K562 (cell line): ENCODE data around the gene B3GALT4. TPM values are rescaled to one million over a fixed set of nuclear protein-coding genes. Genes with fewer than 3 reads are reported as not detected.

Experiments
- ADNP ChIP-seq: fragments of 200-800 bp; sonication (Bioruptor generic); IDR thresholded peaks from 2 replicates; pipeline ENCODE4 v1.6.1; 2016; ENCODE audit warnings: missing genetic modification characterization, missing compliant biosample characterization
- BMI1 ChIP-seq: fragments of 150-350 bp; IDR thresholded peaks from 2 replicates; pipeline ENCODE4 v1.6.1; 2014; ENCODE audit warnings: low read length
- CBX1 ChIP-seq: sonication (generic); IDR thresholded peaks from 2 replicates; pipeline ENCODE4 v1.6.1; 2016; ENCODE audit warnings: antibody characterized with exemption, low read depth, mild to moderate bottlenecking
- CBX5 ChIP-seq: IDR thresholded peaks from 2 replicates; pipeline ENCODE4 v1.6.1; 2014; ENCODE audit warnings: low read depth, borderline replicate concordance
- DACH1 ChIP-seq: fragments of 450-650 bp; IDR thresholded peaks from 2 replicates; pipeline ENCODE4 v1.6.1; 2018; ENCODE audit not compliant: partially characterized antibody
- DPF2 ChIP-seq: fragments of 450-650 bp; IDR thresholded peaks from 2 replicates; pipeline ENCODE4 v1.6.1; 2016
- GABPB2 ChIP-seq: fragments of 250-450 bp; sonication (Bioruptor Pico); conservative IDR thresholded peaks from 2 replicates; pipeline ENCODE4 v1.5.1; 2021; ENCODE audit warnings: mild to moderate bottlenecking
- KDM5B ChIP-seq: fragments of 200-600 bp; sonication (generic); IDR thresholded peaks from 2 replicates; pipeline ENCODE4 v1.6.1; 2012; ENCODE audit warnings: low read depth, mild to moderate bottlenecking, moderate library complexity, low read length, control low read depth, inconsistent platforms; ENCODE audit not compliant: insufficient replicate concordance
- KLF1 ChIP-seq: fragments of 450-650 bp; IDR thresholded peaks from 2 replicates; pipeline ENCODE4 v1.6.1; 2016; ENCODE audit warnings: missing genetic modification characterization, missing compliant biosample characterization
- NEUROD1 ChIP-seq: fragments of 150-350 bp; IDR thresholded peaks from 2 replicates; pipeline ENCODE4 v1.6.1; 2014; ENCODE audit warnings: borderline replicate concordance, low read length, low read depth; ENCODE audit not compliant: partially characterized antibody
- PTBP1 ChIP-seq: fragments of 200-400 bp; formaldehyde crosslinking; IDR thresholded peaks from 2 replicates; pipeline ENCODE4 v1.6.1; 2017; ENCODE audit warnings: low read depth, low read length
- PTRF ChIP-seq: fragments of 450-650 bp; IDR thresholded peaks from 2 replicates; pipeline ENCODE4 v1.6.1; 2016; ENCODE audit warnings: mild to moderate bottlenecking, missing genetic modification characterization, missing compliant biosample characterization
- RB1 ChIP-seq: fragments of 450-650 bp; IDR thresholded peaks from 2 replicates; pipeline ENCODE4 v1.6.1; 2017; ENCODE audit warnings: low read depth, mild to moderate bottlenecking
- SRSF3 ChIP-seq: fragments of 200-400 bp; formaldehyde crosslinking; IDR thresholded peaks from 2 replicates; pipeline ENCODE4 v1.6.1; 2016; ENCODE audit warnings: mild to moderate bottlenecking, low read length, moderate library complexity; ENCODE audit not compliant: insufficient read depth
- TAF15 ChIP-seq: fragments of 200-400 bp; formaldehyde crosslinking; IDR thresholded peaks from 2 replicates; pipeline ENCODE4 v1.6.1; 2017; ENCODE audit warnings: mild to moderate bottlenecking, low read depth, low read length, moderate library complexity
- TCF7 ChIP-seq: sonication (generic); IDR thresholded peaks from 2 replicates; pipeline ENCODE4 v1.6.1; 2016; ENCODE audit warnings: antibody characterized with exemption, borderline replicate concordance
- TEAD4 ChIP-seq, 2 experiments: sonication (generic) in 1 of 2; formaldehyde crosslinking in 1 of 2; IDR thresholded peaks; 2 replicates each; pipeline versions ENCODE4 v1.6.1 to v1.8.0; 2012 to 2022; ENCODE audit warnings: borderline replicate concordance in 1 of 2, inconsistent platforms in 1 of 2, low read length in 1 of 2, mild to moderate bottlenecking in 1 of 2, missing genetic modification reagents in 1 of 2
- TOE1 ChIP-seq, 2 experiments: fragments of 450-650 bp in 1 of 2; sonication (generic) in 1 of 2; formaldehyde crosslinking in 1 of 2; IDR thresholded peaks; 2 replicates each; pipeline versions ENCODE4 v1.7.1 to v1.8.0; 2016 to 2022; ENCODE audit warnings: borderline replicate concordance in 2 of 2, mild to moderate bottlenecking in 2 of 2, antibody characterized with exemption in 1 of 2, inconsistent platforms in 1 of 2, low read depth in 1 of 2, missing genetic modification reagents in 1 of 2, moderate library complexity in 1 of 2
- XRCC4 ChIP-seq: IDR thresholded peaks from one replicate; pipeline ENCODE4 v1.6.1; 2011; ENCODE audit not compliant: insufficient read depth, insufficient read length; ENCODE audit errors: extremely low read depth
- polyA plus RNA-seq, 8 experiments: library from polyadenylated mRNA; depleted of rRNA in 4 of 8; stranded (reverse) in 5 of 8; unstranded in 3 of 8; fragments of >200 nt; fragmentation: Nextera tagmentation in 2 of 8; fragmentation: Illumina TruSeq in 1 of 8; extraction: Ambion mirVana in 2 of 8; extraction: Trizol in 1 of 8; gene quantifications; 2 replicates each; pipeline versions ENCODE4 v1.2.1 to v1.2.3, GENCODE V29; 2011 to 2014; ENCODE audit warnings: inconsistent platforms in 1 of 8, missing spikeins in 1 of 8
- total RNA-seq, 7 experiments: library from RNA; depleted of rRNA in 6 of 7; stranded (reverse); fragments of >200 nt in 6 of 7; fragmentation: Illumina TruSeq in 2 of 7; extraction: Trizol in 2 of 7; gene quantifications; 2 replicates each; pipeline versions ENCODE4 v1.2.1 to v1.2.3, GENCODE V29; 2011 to 2021; ENCODE audit warnings: low replicate concordance in 1 of 7
- TF ChIP-seq, protein P1 (sequence below): sonication (generic); IDR thresholded peaks from 2 replicates; pipeline ENCODE4 v1.6.1; 2016
- TF ChIP-seq, protein P2 (sequence below): sonication (generic); formaldehyde crosslinking; IDR thresholded peaks from 2 replicates; pipeline ENCODE4 v1.8.1; 2023; ENCODE audit warnings: missing genetic modification reagents, mild to moderate bottlenecking, borderline replicate concordance
- TF ChIP-seq, protein P3 (sequence below): fragments of 450-650 bp; IDR thresholded peaks from 2 replicates; pipeline ENCODE4 v1.6.1; 2016; ENCODE audit warnings: mild to moderate bottlenecking

Gene B3GALT4
- total and polyA plus RNA-seq, 9 of the 15 experiments (the other 6 are each of a cell fraction or from before 2014, with no cell fraction given), result 0.11 to 1.3 (median 0.53) TPM; not detected in 1

DNA sequence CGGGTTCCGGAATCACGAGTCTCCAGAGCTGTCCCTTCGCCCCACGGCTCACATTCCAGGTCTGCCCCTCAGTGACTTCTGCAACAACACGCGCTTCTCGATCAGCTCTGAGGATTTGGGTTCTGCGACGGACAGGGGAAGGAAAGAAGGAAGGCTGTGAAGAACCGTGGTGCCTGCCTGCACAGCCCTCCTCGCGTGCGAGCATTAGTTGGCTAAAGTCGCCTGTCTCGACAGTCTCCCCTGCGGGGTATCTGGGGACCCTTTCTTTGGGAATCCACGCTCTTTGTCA is 28.3 kb upstream of the B3GALT4 start (continued):
- TF ChIP-seq KDM5B (no peak), GABPB2 (CRISPR knock-in tag) (no peak), BMI1 (no peak), TEAD4 (IDR thresholded peaks at IDR 0.05; ENCODE audit: low read length) (peak; percentile 30; the same call in 1 of the 2 replicates), TEAD4 (CRISPR knock-in tag; IDR thresholded peaks at IDR 0.05; ENCODE audit: borderline replicate concordance) (no peak), TOE1 (IDR thresholded peaks at IDR 0.05; ENCODE audit: borderline replicate concordance) (0 out of 2 replicates have a peak, but pooled peaks have one; percentile 25), TOE1 (CRISPR knock-in tag; IDR thresholded peaks at IDR 0.05; ENCODE audit: borderline replicate concordance, low read depth) (no peak), TAF15 (no peak), PTBP1 (no peak), SRSF3 (no peak), DPF2 (0 out of 2 replicates have a peak, but pooled peaks have one; percentile 40), RB1 (no peak; the same call in 1 of the 2 replicates), NEUROD1 (no peak), PTRF (tag) (no peak), CBX1 (no peak), DACH1 (no peak), XRCC4 (no peak), TCF7 (no peak), ADNP (no peak), CBX5 (no peak), KLF1 (no peak)
- TF ChIP-seq, protein P1, sequence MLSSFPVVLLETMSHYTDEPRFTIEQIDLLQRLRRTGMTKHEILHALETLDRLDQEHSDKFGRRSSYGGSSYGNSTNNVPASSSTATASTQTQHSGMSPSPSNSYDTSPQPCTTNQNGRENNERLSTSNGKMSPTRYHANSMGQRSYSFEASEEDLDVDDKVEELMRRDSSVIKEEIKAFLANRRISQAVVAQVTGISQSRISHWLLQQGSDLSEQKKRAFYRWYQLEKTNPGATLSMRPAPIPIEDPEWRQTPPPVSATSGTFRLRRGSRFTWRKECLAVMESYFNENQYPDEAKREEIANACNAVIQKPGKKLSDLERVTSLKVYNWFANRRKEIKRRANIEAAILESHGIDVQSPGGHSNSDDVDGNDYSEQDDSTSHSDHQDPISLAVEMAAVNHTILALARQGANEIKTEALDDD, result no peak
- TF ChIP-seq, protein P2, sequence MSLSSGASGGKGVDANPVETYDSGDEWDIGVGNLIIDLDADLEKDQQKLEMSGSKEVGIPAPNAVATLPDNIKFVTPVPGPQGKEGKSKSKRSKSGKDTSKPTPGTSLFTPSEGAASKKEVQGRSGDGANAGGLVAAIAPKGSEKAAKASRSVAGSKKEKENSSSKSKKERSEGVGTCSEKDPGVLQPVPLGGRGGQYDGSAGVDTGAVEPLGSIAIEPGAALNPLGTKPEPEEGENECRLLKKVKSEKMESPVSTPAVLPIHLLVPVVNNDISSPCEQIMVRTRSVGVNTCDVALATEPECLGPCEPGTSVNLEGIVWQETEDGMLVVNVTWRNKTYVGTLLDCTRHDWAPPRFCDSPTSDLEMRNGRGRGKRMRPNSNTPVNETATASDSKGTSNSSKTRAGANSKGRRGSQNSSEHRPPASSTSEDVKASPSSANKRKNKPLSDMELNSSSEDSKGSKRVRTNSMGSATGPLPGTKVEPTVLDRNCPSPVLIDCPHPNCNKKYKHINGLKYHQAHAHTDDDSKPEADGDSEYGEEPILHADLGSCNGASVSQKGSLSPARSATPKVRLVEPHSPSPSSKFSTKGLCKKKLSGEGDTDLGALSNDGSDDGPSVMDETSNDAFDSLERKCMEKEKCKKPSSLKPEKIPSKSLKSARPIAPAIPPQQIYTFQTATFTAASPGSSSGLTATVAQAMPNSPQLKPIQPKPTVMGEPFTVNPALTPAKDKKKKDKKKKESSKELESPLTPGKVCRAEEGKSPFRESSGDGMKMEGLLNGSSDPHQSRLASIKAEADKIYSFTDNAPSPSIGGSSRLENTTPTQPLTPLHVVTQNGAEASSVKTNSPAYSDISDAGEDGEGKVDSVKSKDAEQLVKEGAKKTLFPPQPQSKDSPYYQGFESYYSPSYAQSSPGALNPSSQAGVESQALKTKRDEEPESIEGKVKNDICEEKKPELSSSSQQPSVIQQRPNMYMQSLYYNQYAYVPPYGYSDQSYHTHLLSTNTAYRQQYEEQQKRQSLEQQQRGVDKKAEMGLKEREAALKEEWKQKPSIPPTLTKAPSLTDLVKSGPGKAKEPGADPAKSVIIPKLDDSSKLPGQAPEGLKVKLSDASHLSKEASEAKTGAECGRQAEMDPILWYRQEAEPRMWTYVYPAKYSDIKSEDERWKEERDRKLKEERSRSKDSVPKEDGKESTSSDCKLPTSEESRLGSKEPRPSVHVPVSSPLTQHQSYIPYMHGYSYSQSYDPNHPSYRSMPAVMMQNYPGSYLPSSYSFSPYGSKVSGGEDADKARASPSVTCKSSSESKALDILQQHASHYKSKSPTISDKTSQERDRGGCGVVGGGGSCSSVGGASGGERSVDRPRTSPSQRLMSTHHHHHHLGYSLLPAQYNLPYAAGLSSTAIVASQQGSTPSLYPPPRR (CRISPR knock-in tag), result no peak
- TF ChIP-seq, protein P3, sequence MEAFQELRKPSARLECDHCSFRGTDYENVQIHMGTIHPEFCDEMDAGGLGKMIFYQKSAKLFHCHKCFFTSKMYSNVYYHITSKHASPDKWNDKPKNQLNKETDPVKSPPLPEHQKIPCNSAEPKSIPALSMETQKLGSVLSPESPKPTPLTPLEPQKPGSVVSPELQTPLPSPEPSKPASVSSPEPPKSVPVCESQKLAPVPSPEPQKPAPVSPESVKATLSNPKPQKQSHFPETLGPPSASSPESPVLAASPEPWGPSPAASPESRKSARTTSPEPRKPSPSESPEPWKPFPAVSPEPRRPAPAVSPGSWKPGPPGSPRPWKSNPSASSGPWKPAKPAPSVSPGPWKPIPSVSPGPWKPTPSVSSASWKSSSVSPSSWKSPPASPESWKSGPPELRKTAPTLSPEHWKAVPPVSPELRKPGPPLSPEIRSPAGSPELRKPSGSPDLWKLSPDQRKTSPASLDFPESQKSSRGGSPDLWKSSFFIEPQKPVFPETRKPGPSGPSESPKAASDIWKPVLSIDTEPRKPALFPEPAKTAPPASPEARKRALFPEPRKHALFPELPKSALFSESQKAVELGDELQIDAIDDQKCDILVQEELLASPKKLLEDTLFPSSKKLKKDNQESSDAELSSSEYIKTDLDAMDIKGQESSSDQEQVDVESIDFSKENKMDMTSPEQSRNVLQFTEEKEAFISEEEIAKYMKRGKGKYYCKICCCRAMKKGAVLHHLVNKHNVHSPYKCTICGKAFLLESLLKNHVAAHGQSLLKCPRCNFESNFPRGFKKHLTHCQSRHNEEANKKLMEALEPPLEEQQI, result no peak
